Pancreas (tissue), 10 donors: ENCODE results near the gene RPS6KA6. TPM values are rescaled to one million over a fixed set of nuclear protein-coding genes. Genes with fewer than 3 reads are reported as not detected.
"Not testable (repeated sequence)": the region's sequence is repeated elsewhere in the genome, so short reads cannot be mapped to it uniquely, and the experiment has no call there.

Experiments used
- ATAC-seq, 4 donors: fragments of 200-7000 bp; cut with Tn5 transposase; one replicate each; pipeline versions ENCODE4 v1.8.0 to v1.9.1; 2020; ENCODE audit warnings: mild to moderate bottlenecking in 4 of 4, moderate library complexity in 4 of 4
- DNase-seq, 6 donors: peaks; one replicate each; pipeline ENCODE4 v3.0.0-alpha.2; 2020
- FAIRE-seq: peaks from 2 replicates; lab custom pipeline; 2012; peaks lifted over from hg19 to GRCh38; lab: Jason Lieb, UNC
- H3K27ac ChIP-seq, 4 donors: fragments of 200-600 bp; sonication (generic); 1 replicate in 3 of 4; 2 replicates in 1 of 4; pipeline versions ENCODE4 v1.5.0 to v1.8.0; 2020
- H3K27me3 ChIP-seq, 4 donors: fragments of 200-600 bp; one replicate each; pipeline ENCODE4 v1.8.0; 2021
- H3K36me3 ChIP-seq, 3 donors: fragments of 200-600 bp; sonication (generic) in 1 of 3; one replicate each; pipeline versions ENCODE4 v1.5.0 to v1.8.0; 2020 to 2021
- H3K4me1 ChIP-seq, 3 donors: fragments of 200-600 bp; one replicate each; pipeline ENCODE4 v1.8.0; 2021
- H3K4me3 ChIP-seq, 4 donors: fragments of 200-600 bp; sonication (generic) in 2 of 4; one replicate each; pipeline versions ENCODE4 v1.5.0 to v1.8.0; 2020 to 2021
- H3K9me3 ChIP-seq, 4 donors: fragments of 200-600 bp; one replicate each; pipeline ENCODE4 v1.8.0; 2021
- CTCF ChIP-seq, 4 donors: fragments of 200-600 bp; sonication (generic) in 3 of 4; IDR thresholded peaks; one replicate each; pipeline versions ENCODE4 v1.5.0 to v1.8.0; 2021; ENCODE audit warnings: antibody characterized with exemption in 4 of 4
- WGBS, 2 donors: extraction: QIAGEN DNeasy Blood & Tissue Kit; methylation state at CpG; one replicate each; pipeline ENCODE4 v1.1.7; 2013; 5-methylcytosine and 5-hydroxymethylcytosine counted together
- intact Hi-C, 3 donors: fragments of 100-400 bp; cut with DNase I; formaldehyde crosslinking; loops; one replicate each; pipeline versions ENCODE4 v1.11.1 to v1.14.2; 2022
- polyA plus RNA-seq, 2 donors: library from polyadenylated mRNA; stranded (reverse); fragments of 200-250 nt; gene quantifications; one replicate each; pipeline ENCODE4 v1.2.3, GENCODE V29; 2013
- total RNA-seq, 6 donors: library from RNA; stranded (reverse); fragmentation: NEBNext Ultra II Directional in 4 of 6; extraction: Animal tissue kit (Norgen Biotek cat#: 25700) in 4 of 6; gene quantifications; one replicate each; pipeline versions ENCODE4 v1.2.1 to v1.2.4, GENCODE V29; 2021 to 2023
- donor health status: healthy with polysubstance abuse.
- donor health status: DM: no; HTN: no; CAD: no; lungs with moderate emphysema.
- donor health status: DM: no; HTN: no; CAD: no.
- donor health status: control.
- donor health status: control.
- donor health status: Bipolar disorder and iron deficiency.
- donor health status: DM: yes; HTN: yes; CAD: no.
- donor health status: DM: no; HTN: no; CAD: no.
- donor health status: DM: no; HTN: no; CAD: no.
- donor health status: DM: yes; HTN: yes; CAD: no.

The RPS6KA6 gene
- total and polyA plus RNA-seq, 8 donors: 0.46 to 3.5 (median 1.1) TPM

DNA sequence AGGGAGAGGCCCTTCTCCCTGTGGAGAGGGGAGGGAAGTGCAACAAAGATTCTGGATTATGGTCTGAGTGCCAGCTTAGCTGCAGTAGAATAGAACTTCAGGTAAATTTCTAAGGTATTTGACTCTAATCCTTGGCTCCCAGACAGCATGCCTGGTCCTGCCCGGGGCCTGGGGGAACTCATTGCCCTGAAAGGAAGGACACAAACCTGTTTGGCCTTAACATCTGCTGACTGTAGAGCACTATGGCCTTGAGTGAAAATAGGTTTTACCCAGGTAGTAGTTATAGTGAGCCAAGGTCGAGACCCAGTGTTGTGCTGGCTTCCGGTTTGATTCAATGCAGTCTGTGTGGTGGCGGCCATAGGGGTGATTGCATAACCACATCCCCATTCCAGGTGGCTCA, 64.4 kb downstream of the RPS6KA6 start:
- ATAC-seq (no peak), DNase-seq (peak in 1 of 6 donors; percentile 3), FAIRE-seq (no peak)
- Histone ChIP-seq H3K9me3 (no peaks in the 10 kb centered on the region), H3K4me3 (no peak overlapping the region), H3K27ac (no peak overlapping the region), H3K36me3 (no peaks in the 10 kb centered on the region), H3K4me1 (no peaks in the 10 kb centered on the region), H3K27me3 (no peaks in the 10 kb centered on the region)
- WGBS, 2 donors: 87 to 96% methylated on average over 4 of the region's 4 CpGs
- intact Hi-C loops: no loop called here
- no peak for TF ChIP-seq CTCF (IDR thresholded peaks at IDR 0.05)

GRCh38 chrX:84118769-84119168, 69.2 kb downstream of the RPS6KA6 start:
- Histone ChIP-seq H3K36me3 (no peaks in the 10 kb centered on the region), H3K9me3 (no peaks in the 10 kb centered on the region), H3K27ac (no peak overlapping the region), H3K27me3 (no peaks in the 10 kb centered on the region), H3K4me1 (no peaks in the 10 kb centered on the region), H3K4me3 (no peak overlapping the region)
- DNase-seq: no peak
- TF ChIP-seq CTCF (IDR thresholded peaks at IDR 0.05): no peak
- no peak for ATAC-seq
- peak; percentile 72 for FAIRE-seq
- intact Hi-C loops: no loop called here

DNA sequence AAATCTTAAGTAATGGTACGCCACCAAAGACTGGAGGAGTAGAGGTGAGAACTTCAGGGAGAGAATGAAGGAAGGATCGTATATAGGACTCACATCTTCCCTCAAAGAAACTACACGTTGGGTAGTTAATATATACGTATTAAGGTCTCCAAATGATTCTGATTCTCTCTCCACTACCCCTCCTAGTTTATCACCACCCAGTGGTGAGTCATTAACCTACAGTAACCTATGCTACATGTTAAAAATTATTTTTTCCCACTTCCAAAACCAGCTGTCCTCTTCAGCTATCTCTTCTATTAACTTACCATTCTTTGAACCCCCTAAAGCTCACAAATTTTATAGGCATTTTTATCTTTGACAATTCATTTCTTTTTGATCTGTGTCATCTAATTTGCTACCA, 69.7 kb downstream of the RPS6KA6 start:
- FAIRE-seq: peak; percentile 9

DNA sequence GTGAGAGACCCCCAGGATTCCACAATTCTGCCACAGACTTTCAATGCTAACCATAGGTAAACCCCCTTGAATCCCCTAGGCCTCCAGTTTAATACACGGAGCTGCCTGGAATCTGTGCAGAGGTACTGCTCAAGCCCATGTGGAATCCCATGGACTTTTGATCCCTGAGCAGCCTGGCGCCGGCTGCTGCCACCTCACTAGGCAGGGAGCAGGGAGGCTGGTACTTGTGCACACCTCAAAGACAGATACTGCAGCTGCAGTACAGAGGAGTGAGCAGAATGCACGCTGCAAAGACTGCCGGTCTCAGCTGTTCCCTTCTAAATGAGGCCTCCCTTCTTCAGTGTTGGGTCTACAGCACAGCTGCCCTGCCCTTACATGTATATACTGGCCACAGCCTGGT, 79.4 kb downstream of the RPS6KA6 start:
- H3K9me3 ChIP-seq: no peaks in the 10 kb centered on the region
- no peak for TF ChIP-seq CTCF (IDR thresholded peaks at IDR 0.05)
- H3K27ac ChIP-seq: no peak overlapping the region
- no peaks in the 10 kb centered on the region for H3K36me3 ChIP-seq
- H3K4me1 ChIP-seq: no peaks in the 10 kb centered on the region
- no peak for FAIRE-seq
- intact Hi-C loops: no loop called here
- no peak overlapping the region for H3K4me3 ChIP-seq
- no peak for DNase-seq
- 84 to 95% methylated on average over 5 of the region's 5 CpGs for WGBS, 2 donors
- no peaks in the 10 kb centered on the region for H3K27me3 ChIP-seq
- ATAC-seq: no peak

More for the DNA sequence above, 69.7 kb downstream of the RPS6KA6 start:
- Histone ChIP-seq H3K4me3 (no peak overlapping the region), H3K9me3 (no peaks in the 10 kb centered on the region), H3K27me3 (no peaks in the 10 kb centered on the region), H3K4me1 (no peaks in the 10 kb centered on the region), H3K27ac (no peak overlapping the region), H3K36me3 (no peaks in the 10 kb centered on the region)
- DNase-seq (no peak), ATAC-seq (no peak)
- intact Hi-C loops: no loop called here
- no peak for TF ChIP-seq CTCF (IDR thresholded peaks at IDR 0.05)
- 50 to 81% methylated on average over 4 of the region's 4 CpGs for WGBS, 2 donors

GRCh38 chrX:84099120-84099519, 88.9 kb downstream of the RPS6KA6 start:
- TF ChIP-seq CTCF (IDR thresholded peaks at IDR 0.05): no peak
- WGBS, 2 donors: 79 to 92% methylated on average over 2 of the region's 2 CpGs
- ATAC-seq (no peak), DNase-seq (no peak), FAIRE-seq (no peak)
- H3K4me3 ChIP-seq: no peak overlapping the region
- H3K36me3 ChIP-seq: no peaks in the 10 kb centered on the region
- H3K4me1 ChIP-seq: no peaks in the 10 kb centered on the region
- no peaks in the 10 kb centered on the region for H3K9me3 ChIP-seq
- H3K27ac ChIP-seq: no peak overlapping the region
- H3K27me3 ChIP-seq: no peaks in the 10 kb centered on the region
- intact Hi-C loops: no loop called here

DNA sequence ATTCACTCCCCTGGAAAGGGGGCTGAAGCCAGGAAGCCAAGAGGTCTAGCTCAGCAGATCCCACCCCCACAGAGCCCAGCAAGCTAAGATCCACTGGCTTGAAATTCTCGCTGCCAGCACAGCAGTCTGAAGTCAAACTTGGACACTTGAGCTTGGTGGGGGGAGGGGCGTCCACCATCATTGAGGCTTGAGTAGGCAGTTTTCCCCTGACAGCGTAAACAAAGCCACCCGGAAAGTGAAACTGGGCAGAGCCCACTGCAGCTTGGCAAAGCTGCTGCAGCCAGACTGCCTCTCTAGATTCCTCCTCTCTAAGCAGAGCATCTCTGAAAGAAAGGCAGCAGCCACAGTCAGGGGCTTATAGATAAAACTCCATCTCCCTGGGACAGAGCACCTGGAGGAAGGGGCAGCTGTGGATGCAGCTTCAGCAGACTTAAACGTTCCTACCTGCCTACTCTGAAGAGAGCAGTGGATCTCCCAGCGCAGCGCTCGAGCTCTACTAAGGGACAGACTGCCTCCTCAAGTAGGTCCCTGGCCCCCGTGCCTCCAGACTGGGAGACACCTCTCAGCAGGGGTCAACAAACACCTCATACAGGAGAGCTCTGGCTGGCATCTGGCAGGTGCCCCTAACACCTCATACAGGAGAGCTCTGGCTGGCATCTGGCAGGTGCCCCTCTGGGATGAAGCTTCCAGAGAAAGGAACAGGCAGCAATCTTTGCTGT, 108.4 kb downstream of the RPS6KA6 start:
- DNase-seq: peak in 2 of 6 donors; percentile 27 to 63
- H3K4me1 ChIP-seq, intact Hi-C loops, ATAC-seq, H3K36me3 ChIP-seq, H3K4me3 ChIP-seq, FAIRE-seq, H3K27me3 ChIP-seq, H3K9me3 ChIP-seq, H3K27ac ChIP-seq: not testable (repeated sequence)
- 61 to 62% methylated on average over 9 of the region's 9 CpGs for WGBS, 2 donors
